Panc1 (cell line): Measurements from ENCODE around the gene OR10D3. TPM values are rescaled to one million over a fixed set of nuclear protein-coding genes. Genes with fewer than 3 reads are reported as not detected.

Experiments
- ATAC-seq: fragments of 200-7000 bp; cut with Tn5 transposase; 2 replicates; pipeline ENCODE4 v1.9.1; 2020; ENCODE audit warnings: mild to moderate bottlenecking, moderate library complexity
- BruUV-seq: library from RNA; stranded (reverse); fragments of 400-500 nt; replicated peaks from 2 replicates; lab custom pipeline; 2021; lab: Mats Ljungman, UMichigan
- CTCF ChIA-PET: fragments of 300-600 bp; sonication (Branson Sonifier 250); formaldehyde crosslinking; loops from one replicate; lab custom pipeline; 2022; ENCODE audit warnings: antibody characterized with exemption; lab: Charles Lee
- POLR2A ChIA-PET: fragments of 300-600 bp; sonication (Branson Sonifier 250); formaldehyde crosslinking; loops from one replicate; lab custom pipeline; 2022; ENCODE audit warnings: antibody characterized with exemption; lab: Charles Lee
- DNase-seq: peaks from one replicate; pipeline ENCODE4 v3.0.0-alpha.2; 2010; ENCODE audit warnings: low read depth, low spot score
- H3K27ac ChIP-seq: 2 replicates; pipeline ENCODE4 v1.5.1; 2011; ENCODE audit warnings: mild to moderate bottlenecking, low read length, inconsistent platforms
- H3K27me3 ChIP-seq: fragments of 200-500 bp; sonication (Bioruptor generic); 2 replicates; pipeline ENCODE4 v1.6.0; 2014; ENCODE audit warnings: low read length, inconsistent platforms; ENCODE audit not compliant: control insufficient read depth, insufficient read depth
- H3K36me3 ChIP-seq: fragments of 200-500 bp; sonication (Bioruptor generic); 2 replicates; pipeline ENCODE4 v1.5.1; 2014; ENCODE audit warnings: inconsistent platforms, mild to moderate bottlenecking, low read length, moderate library complexity; ENCODE audit not compliant: control insufficient read depth, insufficient read depth
- H3K4me1 ChIP-seq: 2 replicates; pipeline ENCODE4 v1.5.1; 2011; ENCODE audit warnings: inconsistent platforms, mild to moderate bottlenecking, low read length, moderate library complexity; ENCODE audit not compliant: control insufficient read depth, insufficient read depth
- H3K4me3 ChIP-seq, 2 experiments: 2 replicates each; pipeline ENCODE4 v1.5.1; 2011 to 2012; ENCODE audit warnings: low read depth in 2 of 2, low read length in 2 of 2, mild to moderate bottlenecking in 2 of 2, inconsistent platforms in 1 of 2, moderate library complexity in 1 of 2
- H3K9me3 ChIP-seq: fragments of 200-500 bp; sonication (Bioruptor generic); 2 replicates; pipeline ENCODE4 v1.5.1; 2014; ENCODE audit warnings: low read depth, mild to moderate bottlenecking, inconsistent platforms, low read length, moderate library complexity; ENCODE audit not compliant: control insufficient read depth, insufficient read depth
- CTCF ChIP-seq: fragments of 450-650 bp; IDR thresholded peaks from 2 replicates; pipeline ENCODE4 v1.5.1; 2017; ENCODE audit warnings: mild to moderate bottlenecking
- POLR2AphosphoS5 ChIP-seq: IDR thresholded peaks from 2 replicates; pipeline ENCODE4 v1.6.1; 2012; ENCODE audit warnings: mild to moderate bottlenecking, low read depth, low read length, moderate library complexity
- REST ChIP-seq, 2 experiments: IDR thresholded peaks; 2 replicates each; pipeline ENCODE4 v1.6.1; 2011 to 2012; ENCODE audit warnings: low read depth in 2 of 2, control low read depth in 1 of 2, low read length in 1 of 2, mild to moderate bottlenecking in 1 of 2, moderate library complexity in 1 of 2; ENCODE audit not compliant: insufficient read depth in 1 of 2
- SIN3A ChIP-seq: IDR thresholded peaks from 2 replicates; pipeline ENCODE4 v1.6.1; 2012; ENCODE audit warnings: low read depth, mild to moderate bottlenecking, low read length, moderate library complexity, borderline replicate concordance; ENCODE audit not compliant: insufficient read depth
- TCF7L2 ChIP-seq: IDR thresholded peaks from 2 replicates; pipeline ENCODE4 v1.6.1; 2011; ENCODE audit warnings: mild to moderate bottlenecking, low read depth, low read length, inconsistent platforms
- in situ Hi-C: cut with HindIII; loops from 2 replicates; pipeline ENCODE4 v1.10.0; 2016; ENCODE audit warnings: low sequenced_read_pairs, low pct_unique_long_range_greater_than_20kb
- intact Hi-C: fragments of 100-400 bp; cut with micrococcal nuclease; formaldehyde crosslinking; loops from one replicate; pipeline ENCODE4 v1.10.0; 2022; ENCODE audit not compliant: unreplicated experiment
- total RNA-seq: library from RNA; stranded (reverse); gene quantifications from one replicate; pipeline ENCODE4 v1.2.1, GENCODE V29; 2021; ENCODE audit not compliant: unreplicated experiment

Gene OR10D3
- total RNA-seq, 1 experiment from 2014 or later, result not detected

- DNase-seq, result no peak
- TF ChIP-seq SIN3A (no peak), CTCF (no peak), POLR2AphosphoS5 (no peak)
- intact Hi-C loops, result no loop called here
- in situ Hi-C loops, result no loop called here
- CTCF ChIA-PET, result no interaction called here
- Histone ChIP-seq H3K4me1 (no peaks in the 10 kb centered on the region), H3K4me3 (no peak overlapping the region), H3K9me3 (no peaks in the 10 kb centered on the region; the same call in 1 of the 2 replicates), H3K27ac (no peak overlapping the region), H3K36me3 (no peaks in the 10 kb centered on the region), H3K27me3 (no peaks in the 10 kb centered on the region)
- ATAC-seq, result no peak
- BruUV-seq, result no TSS peak
- POLR2A ChIA-PET, result no interaction called here
Measured at GRCh38 chr11:124147951-124148350, 35.2 kb upstream of the OR10D3 start.

- in situ Hi-C loops (no loop called here), intact Hi-C loops (no loop called here)
- Histone ChIP-seq H3K36me3 (no peaks in the 10 kb centered on the region), H3K4me3 (no peak overlapping the region), H3K27ac (no peak overlapping the region), H3K9me3 (no peaks in the 10 kb centered on the region; the same call in 1 of the 2 replicates), H3K4me1 (no peaks in the 10 kb centered on the region), H3K27me3 (no peaks in the 10 kb centered on the region)
- ATAC-seq (no peak), DNase-seq (no peak)
- CTCF ChIA-PET, result no interaction called here
- TF ChIP-seq TCF7L2, result no peak
- TF ChIP-seq SIN3A, result no peak
- no peak for TF ChIP-seq CTCF
- no peak for TF ChIP-seq POLR2AphosphoS5
- no peak for TF ChIP-seq REST (IDR thresholded peaks at IDR 0.05; ENCODE audit: insufficient read depth in 1 of 2, low read depth in 2 of 2, low read length in 1 of 2)
- POLR2A ChIA-PET, result no interaction called here
- no TSS peak for BruUV-seq
Measured at GRCh38 chr11:124150684-124151083, 32.5 kb upstream of the OR10D3 start.
